Fibroblast of skin of left biceps (primary cell): ENCODE data around the gene MICALL2.

ENCODE experiments used
- DNase-seq, 2 experiments: peaks; one replicate each; pipeline ENCODE4 v3.0.0-alpha.2; 2013; ENCODE audit warnings: low read depth in 2 of 2

Gene MICALL2

GRCh38 chr7:1415389-1415990, 43.8 kb downstream of the MICALL2 start:
- no peak for DNase-seq

GRCh38 chr7:1413936-1414639, 45.2 kb downstream of the MICALL2 start:
- no peak for DNase-seq

- DNase-seq, result peak; percentile 28 to 42
These were observed 46.7 kb downstream of the MICALL2 start for GRCh38 chr7:1412322-1413261.

GRCh38 chr7:1411414-1411813, 47.9 kb downstream of the MICALL2 start:
- no peak for DNase-seq

- DNase-seq, result no peak
These were observed 48.3 kb downstream of the MICALL2 start for GRCh38 chr7:1410992-1411391.

GRCh38 chr7:1409555-1409954, 49.7 kb downstream of the MICALL2 start:
- no peak for DNase-seq

GRCh38 chr7:1408466-1408865, 50.8 kb downstream of the MICALL2 start:
- no peak for DNase-seq

- DNase-seq, result no peak
These were observed 51.4 kb downstream of the MICALL2 start for GRCh38 chr7:1407892-1408291.

- no peak for DNase-seq
These were observed 54.2 kb downstream of the MICALL2 start for GRCh38 chr7:1404898-1405548.

GRCh38 chr7:1404460-1404809, 54.8 kb downstream of the MICALL2 start:
- DNase-seq, result no peak

GRCh38 chr7:1403638-1404459, 55.4 kb downstream of the MICALL2 start:
- peak; percentile 4 to 12 for DNase-seq

- DNase-seq, result no peak
These were observed 56.3 kb downstream of the MICALL2 start for GRCh38 chr7:1402791-1403637.

GRCh38 chr7:1402110-1402790, 57.0 kb downstream of the MICALL2 start:
- no peak for DNase-seq

- no peak for DNase-seq
These were observed 58.3 kb downstream of the MICALL2 start for GRCh38 chr7:1401011-1401410.

- no peak for DNase-seq
These were observed 58.9 kb downstream of the MICALL2 start for GRCh38 chr7:1400371-1400770.

GRCh38 chr7:1397491-1398327, 61.6 kb downstream of the MICALL2 start:
- DNase-seq, result peak in 1 of 2 experiments; percentile 5

- DNase-seq, result no peak
These were observed 63.1 kb downstream of the MICALL2 start for GRCh38 chr7:1396195-1396594.

- DNase-seq, result no peak
These were observed 63.8 kb downstream of the MICALL2 start for GRCh38 chr7:1395211-1396070.
